NCI-H510A (cell line): Measurements from ENCODE around the gene PIKFYVE.
"Not testable (repeated sequence)": the region's sequence is repeated elsewhere in the genome, so short reads cannot be mapped to it uniquely, and the experiment has no call there.

Source experiments
- DNase-seq: peaks from one replicate; lab custom pipeline; 2025; lab: John Stamatoyannopoulos, UW

Gene PIKFYVE

DNA sequence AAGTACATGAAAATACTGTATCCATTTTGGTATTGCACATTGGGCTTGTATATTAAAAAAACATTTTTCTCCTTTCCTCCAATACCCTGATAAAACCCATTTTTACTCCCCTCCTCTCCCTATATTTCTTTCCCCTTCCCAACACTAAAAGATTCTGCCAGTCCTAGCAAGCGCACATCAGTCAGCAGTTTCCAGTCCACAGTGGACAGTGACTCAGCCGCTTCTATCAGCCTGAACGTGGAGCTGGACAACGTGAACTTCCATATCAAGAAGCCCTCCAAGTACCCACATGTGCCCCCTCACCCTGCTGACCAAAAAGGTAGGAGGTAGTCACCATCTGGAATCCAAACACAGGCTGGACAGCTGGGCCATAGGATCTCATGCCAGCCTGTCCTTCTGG lies 38.6 kb downstream of the PIKFYVE start:
- DNase-seq, result no peak

DNA sequence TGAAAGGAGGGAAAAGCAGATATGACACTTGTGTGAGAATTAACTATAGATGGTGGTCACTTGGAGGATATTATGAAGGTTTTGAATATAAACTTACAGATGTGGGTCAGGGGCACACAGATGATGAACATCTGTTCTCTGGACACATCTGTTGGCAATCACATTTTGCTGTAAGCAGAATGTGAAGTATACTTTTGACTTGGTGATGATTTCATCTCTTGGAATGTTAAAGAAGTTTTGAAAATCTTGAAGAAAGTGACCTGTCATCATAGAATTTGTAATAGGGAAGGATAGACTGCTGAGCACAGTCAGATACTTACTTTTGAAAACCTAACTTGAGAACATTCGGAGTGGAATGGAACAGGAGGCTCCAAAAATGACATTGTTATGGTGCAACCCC lies 40.2 kb downstream of the PIKFYVE start:
- no peak for DNase-seq

DNA sequence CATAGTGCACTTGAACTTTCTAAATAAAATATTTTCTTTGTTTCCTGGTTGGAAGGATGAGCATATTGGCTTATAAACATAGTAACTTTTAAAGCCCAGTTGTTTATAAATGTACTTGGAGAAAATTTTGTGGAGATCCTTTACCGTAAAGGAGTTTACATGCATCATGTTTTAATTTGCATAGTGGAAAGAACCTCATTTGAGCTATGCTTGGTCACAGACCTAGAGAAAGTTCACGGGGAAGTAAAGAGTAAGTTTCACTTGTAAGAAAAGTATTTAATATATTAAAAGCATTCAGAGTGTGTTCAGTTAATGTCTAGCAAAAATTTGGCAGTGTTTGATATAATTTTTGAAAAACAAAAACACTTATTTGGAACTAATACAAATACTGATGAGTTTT lies 45.3 kb downstream of the PIKFYVE start:
- no peak for DNase-seq

DNA sequence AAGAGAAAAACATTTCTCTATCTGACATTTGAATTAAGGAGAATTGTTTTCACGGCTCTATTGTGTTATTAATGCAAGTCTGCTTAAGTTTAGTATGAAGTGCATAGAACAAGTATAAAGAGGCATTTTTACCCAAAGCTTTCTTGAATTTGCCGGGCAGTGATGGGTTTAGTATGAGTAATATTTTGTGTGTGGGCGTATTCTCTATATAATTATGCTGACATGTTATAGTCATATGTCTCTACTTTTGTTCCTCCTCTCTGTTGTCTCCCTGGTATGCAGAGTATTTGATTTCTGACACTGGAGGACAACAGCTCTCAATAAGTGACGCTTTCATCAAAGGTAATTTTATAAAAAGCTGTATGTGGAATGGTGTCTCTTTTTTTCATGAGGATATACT lies 45.9 kb downstream of the PIKFYVE start:
- DNase-seq, result no peak

DNA sequence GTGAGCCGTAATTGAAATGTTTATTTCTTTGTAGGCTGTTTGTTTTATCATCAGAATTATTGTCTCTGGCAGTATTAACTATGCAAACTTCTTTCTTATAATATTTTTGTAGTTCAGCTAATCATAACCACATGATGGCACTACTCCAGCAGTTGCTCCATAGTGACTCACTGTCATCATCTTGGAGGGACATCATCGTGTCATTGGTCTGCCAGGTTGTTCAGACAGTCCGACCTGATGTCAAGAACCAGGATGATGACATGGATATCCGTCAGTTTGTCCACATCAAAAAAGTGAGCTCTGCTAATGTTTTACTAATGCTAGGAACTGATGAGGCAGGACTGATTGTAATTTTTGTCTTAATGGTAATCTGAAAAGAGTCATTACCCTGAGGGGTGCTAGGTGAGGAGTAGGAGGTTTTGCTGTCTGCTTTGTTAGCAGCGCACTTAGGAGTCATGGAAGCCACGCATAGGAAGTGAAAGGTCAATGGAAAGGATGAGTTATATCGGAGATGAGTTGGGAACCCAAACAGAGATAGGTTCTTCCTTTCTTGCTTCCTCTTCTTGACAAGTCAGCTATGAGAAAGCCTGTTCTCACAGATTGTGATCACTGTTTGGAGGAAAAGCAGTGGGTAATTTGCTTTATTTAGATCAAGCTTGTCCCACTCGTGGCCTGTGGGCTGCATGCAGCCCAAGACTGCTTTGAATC lies 49.2 kb downstream of the PIKFYVE start:
- DNase-seq, result no peak

DNA sequence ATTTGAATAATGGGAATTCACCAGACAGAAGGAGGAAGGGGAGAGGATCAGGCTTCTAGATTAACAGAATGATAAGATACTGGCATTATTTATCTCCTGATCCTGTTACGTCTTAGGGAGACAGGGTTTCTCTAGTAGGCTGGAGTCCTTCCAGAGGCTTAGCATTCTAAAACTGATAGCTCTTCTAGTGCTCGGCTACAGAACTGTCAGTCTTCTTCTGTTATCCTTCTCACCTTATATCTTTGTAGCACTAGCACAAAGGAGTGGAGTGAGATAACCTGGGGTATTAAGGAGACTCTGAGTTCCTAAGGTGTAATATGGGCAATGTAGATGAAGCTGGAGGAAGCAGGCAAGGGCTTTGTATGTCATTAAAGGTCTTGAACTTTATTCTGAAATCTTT lies 52.1 kb downstream of the PIKFYVE start:
- no peak for DNase-seq

DNA sequence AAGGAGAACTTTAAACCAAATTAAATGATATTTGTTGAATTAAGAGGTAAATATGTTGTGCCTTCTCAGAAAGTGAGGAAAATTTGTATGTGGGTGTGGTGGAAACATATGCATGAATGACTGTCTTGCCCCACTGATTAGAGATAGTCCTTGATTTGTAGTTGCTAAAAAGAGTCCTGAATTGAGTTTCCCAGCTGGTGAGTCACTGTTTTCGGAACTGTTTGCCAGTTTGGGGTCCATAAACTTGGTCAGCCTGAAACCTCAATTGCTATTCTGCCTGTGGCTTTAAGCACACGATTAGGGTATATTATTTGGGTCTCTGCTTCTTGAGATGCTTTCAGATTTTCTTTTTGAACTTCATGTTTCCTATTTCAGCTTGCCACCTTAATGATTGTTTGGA lies 53.3 kb downstream of the PIKFYVE start:
- no peak for DNase-seq

DNA sequence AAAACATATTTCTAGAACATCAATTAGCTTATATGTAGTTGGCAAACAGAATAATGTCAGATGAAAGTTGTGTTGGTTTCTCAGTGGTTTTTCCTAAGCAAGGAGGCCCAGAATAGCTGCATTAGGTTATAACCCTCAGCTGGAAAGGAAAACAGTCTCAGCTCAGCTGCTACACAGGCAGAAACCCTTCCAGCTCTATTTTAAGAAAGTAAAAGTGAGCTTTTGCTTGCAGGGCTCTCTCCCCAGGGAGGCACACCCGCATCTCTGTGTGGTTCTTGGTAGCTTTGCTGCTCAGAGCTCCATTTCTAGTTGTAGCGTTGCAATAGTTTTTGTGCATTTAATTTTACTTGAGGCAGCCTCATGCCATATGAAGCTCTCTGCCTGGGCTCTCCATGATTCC lies 54.6 kb downstream of the PIKFYVE start:
- DNase-seq, result no peak

DNA sequence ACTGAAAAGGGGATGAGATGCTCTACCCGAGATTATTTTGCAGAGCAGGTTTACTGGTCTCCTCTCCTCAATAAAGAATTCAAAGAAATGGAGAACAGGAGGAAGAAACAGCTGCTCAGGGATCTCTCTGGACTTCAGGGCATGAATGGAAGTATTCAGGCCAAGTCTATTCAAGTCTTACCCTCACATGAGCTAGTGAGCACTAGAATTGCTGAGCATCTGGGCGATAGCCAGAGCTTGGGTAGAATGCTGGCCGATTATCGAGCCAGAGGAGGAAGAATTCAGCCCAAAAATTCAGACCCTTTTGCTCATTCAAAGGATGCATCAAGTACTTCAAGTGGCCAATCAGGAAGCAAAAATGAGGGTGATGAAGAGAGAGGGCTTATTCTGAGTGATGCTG lies 60.0 kb downstream of the PIKFYVE start:
- DNase-seq, result no peak

DNA sequence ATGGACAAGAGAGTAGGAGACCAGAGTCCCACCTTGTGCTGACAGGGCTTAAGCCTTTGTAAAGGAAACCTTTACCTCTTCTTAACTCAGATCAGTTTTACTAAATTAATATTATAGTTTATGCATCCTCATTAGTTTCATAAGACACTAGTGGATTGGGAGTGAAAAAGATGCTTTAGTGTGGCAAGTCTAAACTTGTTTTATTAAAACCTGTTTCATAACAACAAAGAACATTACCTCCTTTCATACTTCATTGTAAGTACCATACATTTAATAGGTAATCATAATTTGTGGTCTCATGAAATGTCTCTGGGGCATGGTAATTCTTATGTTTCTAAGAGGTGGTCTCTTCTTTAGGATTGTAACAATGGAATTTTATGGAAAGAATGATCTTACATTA lies 63.4 kb downstream of the PIKFYVE start:
- no peak for DNase-seq

DNA sequence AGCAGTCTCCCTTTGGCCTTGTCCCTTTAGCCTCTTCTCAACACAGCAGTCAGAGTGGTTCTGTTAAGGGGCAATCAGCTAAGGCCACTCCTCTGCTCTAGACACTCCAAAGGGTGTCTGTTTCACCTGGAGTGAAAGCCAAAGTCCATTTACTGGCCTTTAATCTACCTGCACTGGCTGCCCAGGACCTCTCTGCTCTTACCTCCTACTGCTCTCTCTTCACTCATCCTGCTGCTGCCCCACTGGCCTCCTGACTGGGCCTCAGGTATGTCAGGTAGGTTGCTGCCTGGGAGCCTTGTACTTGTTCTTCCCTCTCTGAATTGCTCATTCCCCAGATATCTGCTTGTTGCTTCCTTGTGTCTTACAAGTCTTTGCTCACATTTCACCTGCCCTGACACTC lies 68.2 kb downstream of the PIKFYVE start:
- no peak for DNase-seq

DNA sequence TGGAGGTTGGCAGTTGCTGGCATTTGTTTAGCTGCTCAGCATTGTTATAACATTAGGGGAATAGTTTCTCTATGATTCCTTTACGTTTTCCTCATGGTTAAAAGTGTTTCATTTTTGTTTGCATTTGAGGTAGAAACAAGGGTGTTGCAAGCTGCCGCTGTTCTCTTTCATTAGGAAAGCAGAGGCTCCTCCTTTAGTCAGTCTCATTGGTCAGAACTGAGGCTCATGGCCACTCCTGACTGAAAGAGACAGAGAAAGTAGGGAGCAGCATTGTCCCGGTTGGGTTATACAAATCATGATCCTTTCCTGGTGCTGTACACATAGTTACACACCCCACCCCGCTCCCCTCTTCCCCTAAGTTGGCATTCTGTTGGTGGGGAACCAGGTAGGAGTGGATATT lies 80.7 kb downstream of the PIKFYVE start:
- DNase-seq, result no peak

DNA sequence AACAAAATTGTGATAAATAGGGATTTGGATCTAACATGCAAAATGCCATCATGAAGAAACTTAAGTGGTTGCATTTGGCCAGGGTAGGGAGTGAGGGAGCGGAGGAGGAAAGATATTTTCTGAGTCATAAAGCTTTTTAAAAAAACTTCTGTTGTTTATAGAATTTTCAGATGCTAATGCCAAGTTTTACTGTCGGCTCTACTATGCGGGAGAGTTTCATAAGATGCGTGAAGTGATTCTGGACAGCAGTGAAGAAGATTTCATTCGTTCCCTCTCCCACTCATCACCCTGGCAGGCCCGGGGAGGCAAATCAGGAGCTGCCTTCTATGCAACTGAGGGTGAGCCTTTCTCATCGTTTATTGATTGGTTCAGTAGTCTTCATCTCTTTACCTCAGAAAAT lies 84.6 kb downstream of the PIKFYVE start:
- DNase-seq, result no peak

DNA sequence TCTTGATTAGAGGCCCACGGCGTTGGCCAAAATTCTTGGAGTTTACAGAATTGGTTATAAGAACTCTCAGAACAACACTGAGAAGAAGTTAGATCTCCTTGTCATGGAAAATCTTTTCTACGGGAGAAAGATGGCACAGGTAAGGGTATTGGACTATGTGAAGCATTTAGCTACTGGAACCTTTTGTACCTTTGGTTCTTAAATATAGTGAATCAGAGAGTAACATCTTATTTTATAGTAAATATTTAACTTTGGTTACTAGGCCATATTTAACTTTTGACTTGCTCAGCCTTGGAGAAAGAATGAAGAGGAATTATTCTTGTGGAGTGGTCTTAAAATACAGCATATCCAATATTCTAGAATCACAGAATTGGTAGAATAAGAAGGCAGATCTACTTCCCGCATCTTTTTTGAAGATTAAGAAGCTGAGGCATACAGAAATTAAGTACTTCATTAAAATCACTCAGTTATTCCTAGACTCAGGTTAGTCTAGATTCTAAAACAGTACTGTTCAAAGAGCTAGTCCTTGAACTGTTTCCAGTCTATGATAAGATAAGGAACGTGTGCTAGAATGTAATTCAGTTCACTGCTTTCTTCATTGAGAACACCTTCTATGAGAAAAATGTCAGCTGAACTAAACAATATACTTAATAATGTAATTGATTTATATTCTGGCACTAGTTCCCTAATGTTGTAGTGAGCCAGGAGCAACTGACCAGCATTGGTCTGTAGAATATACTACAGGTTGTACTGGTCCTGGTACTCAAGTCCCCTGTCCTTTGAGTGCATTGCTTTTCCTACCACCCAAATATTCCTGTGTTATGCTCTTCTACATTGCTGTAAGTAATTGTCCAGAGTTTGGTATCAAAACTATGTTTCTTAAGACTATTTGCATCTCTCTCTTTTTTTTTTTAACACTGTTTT lies 86.9 kb downstream of the PIKFYVE start:
- DNase-seq, result no peak

DNA sequence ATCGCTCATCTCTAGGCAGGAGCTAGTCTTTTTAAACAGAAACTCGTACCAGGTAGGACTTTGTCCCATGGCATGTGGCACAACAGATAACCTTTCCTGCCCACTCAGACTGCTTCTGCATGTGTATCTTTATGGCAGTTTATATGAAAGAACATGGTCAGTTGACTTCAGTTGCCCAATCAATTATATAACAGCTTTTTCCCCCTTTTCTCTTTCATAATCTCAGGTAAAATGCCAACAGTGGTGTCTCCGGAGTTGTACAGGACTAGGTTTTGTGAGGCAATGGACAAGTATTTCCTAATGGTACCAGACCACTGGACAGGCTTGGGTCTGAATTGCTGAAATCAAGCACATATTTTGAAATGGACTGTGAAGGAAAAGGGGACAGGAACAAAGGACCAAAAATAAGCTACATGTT lies 88.9 kb downstream of the PIKFYVE start:
- DNase-seq, result no peak

DNA sequence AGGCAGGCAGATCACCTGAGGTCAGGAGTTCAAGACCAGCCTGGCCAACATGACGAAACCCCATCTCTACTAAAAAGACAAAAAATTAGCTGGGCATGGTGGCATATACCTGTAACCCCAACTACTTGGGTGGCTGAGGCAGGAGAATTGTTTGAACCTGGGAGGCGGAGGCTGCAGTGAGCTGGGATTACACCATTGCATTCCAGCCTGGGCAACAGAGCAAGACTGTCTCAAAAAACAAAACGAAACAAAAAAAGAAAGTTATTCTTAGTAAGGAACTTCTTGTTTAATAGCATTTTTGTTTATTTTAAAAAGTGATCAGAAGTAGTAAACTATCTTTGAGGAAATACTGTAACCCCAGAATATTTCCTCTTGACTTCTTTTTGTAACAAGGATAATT lies 90.4 kb downstream of the PIKFYVE start:
- DNase-seq, result not testable (repeated sequence)

DNA sequence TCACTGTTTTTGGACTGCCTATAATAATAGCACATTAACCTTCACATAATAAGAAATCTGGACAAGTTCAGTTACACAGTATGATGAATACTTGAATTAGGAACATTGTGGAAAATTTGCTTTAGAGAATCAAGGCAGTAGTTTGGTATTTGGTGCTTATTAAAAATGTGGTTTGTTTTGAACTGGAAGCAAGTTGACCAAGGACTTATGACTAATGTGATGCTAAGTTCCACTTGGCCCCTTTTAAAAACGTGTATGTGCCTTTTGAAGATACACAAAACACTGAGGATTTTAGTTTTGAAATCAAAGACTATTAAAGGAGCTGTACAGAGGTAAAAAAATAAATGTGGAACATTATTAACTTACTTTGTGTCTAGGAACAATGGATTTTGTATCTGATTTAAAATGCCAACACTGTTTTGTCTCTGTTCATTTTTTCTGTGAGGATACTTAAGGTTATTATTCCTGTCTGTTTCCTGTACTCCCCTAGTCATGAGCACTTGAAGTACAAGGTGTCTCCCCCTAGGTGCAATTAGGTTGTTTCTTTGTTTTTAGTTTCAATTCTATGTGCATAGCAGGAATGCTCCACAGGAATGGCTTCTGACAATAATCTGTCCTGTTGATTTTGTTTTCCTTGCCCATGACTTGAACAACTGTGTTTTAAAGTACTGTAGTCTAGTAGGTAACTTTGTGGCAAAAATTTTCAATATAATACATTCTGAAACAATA lies 91.0 kb downstream of the PIKFYVE start:
- no peak for DNase-seq

DNA sequence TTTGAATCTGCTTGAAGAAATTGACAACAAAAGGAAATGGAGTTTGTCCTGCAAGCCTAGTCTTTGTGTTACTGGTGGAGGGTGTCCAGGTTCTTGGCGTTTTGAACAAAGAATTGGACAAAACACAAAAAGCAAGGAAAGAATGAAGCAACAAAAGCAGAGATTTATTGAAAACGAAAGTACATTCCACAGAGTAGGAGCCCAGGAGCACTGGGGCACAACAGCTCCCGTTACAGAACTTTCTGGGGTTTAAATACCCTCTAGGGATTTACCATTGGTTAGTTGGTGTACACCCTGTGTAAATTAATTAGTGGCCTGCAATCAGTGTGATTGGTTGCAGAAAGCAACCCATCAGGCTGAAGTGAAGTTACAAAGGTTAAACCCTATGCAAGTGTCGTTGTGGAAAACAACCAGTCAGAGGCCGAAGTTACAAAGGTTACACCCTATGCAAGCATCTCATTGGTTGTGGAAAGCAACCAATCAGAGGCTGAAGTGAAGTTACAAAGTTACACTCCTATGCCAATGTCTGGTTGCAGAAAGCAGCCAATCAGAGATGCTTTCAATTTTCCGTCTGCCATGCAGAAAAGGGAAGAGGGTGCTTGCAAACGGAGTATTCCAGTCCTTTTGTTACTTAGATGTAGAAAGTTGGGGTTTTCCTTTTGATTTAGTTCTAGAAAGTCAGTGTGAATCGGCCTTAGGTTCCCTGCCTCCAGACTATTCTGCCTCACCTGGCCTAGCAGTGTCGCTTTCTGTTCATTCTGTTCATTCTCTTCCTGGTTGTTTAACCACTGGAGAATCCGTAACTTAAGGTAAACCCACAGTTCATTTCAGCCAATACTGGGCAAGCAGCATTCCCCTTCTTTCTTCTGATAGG lies 92.9 kb downstream of the PIKFYVE start:
- peak; percentile 85 for DNase-seq

DNA sequence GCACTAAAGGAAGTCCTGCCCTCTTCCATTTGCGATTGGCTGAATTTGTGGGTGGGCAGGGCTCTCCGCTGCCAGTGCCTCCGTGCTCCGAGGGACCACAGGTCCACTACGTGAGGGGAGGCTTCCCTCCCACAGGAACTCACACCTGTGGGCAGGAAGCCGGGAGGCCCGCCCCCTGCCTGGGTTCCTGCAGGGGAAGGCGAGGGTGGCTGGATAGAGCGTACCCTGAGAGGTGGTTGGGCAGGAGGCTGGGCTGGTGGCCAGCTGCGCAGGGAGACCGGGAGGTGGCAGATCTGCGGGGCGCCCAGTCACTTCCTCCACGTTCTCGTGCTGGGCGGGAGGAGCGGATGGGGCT lies 93.6 kb downstream of the PIKFYVE start:
- DNase-seq, result peak; percentile 98

DNA sequence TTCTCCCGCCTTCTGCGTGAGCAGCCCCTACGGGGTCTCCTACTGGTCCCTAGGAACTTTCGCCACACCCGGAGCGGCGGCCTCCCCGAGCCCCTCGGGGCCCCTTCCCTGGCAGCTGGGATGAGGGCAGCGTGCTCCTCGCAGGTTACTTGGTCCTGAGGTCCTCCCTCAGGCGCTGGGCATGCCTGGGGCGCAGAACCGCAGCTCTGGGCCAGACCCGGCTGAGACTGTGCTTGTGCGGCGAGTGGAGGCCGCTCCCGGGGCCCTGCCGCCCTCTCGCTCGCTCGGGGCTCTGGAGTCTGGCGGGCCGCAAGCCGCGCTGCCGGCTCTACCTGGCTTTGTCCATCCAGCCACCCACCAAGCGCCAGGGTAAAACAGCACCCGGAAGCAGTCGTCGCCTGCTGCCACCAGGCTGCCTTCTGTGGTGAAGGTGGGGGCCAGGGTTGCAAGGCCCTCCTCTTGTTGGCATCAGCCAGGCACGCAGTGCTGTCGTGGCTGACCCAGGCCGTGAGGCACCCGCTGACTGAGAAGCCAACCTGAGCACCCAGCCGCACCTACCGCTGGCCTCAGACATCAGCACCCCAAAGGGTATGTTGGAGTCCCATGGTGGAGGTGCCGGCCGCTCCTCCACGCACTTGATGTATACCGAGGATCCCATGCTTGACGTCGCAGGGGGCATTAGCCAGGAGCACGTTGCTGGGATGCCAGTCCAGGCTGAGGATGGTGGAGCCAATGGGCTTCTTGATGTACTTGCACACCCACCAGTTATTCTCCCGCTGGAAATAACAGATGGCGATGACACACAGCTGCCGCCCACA lies 94.4 kb downstream of the PIKFYVE start:
- peak; percentile 45 for DNase-seq

DNA sequence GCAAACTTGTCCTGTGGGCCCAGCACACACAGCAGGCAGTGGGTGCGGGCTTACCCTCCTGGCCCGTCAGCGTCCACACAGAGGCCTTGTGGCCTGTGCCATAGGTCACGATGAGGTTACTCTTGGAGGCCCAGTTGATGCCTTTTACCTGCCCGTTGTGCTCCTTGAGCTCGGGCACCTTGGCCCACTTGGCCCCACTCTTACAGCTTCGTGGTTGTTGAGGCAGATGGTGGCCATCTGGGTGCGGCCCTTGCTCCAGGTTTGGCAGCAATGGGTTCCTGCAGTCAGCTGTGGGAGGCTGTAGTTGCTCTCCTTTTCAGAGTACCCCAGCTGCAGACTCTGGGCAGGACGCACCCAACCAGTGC lies 95.0 kb downstream of the PIKFYVE start:
- DNase-seq, result no peak
